MM.1S (cell line): ENCODE results near the gene NFYC.

Experiments
- DNase-seq: peaks from one replicate; pipeline ENCODE4 v3.0.0-alpha.2; 2015
- H2AFZ ChIP-seq: fragments of 300-600 bp; sonication (generic); 2 replicates; pipeline ENCODE4 v1.6.0; 2016; ENCODE audit warnings: antibody characterized with exemption, low read length
- H3F3A ChIP-seq: fragments of 300-600 bp; sonication (generic); 2 replicates; pipeline ENCODE4 v1.6.1; 2016; ENCODE audit warnings: mild to moderate bottlenecking, antibody characterized with exemption, low read length, moderate library complexity, mixed read lengths; ENCODE audit not compliant: insufficient read depth
- H3K27ac ChIP-seq: fragments of 300-600 bp; sonication (generic); 2 replicates; pipeline ENCODE4 v1.5.1; 2016; ENCODE audit warnings: mild to moderate bottlenecking, low read length
- H3K27me3 ChIP-seq: fragments of 300-600 bp; sonication (generic); replicated peaks from 2 replicates; pipeline ENCODE4 v1.6.0; 2016; ENCODE audit warnings: low read length; ENCODE audit not compliant: insufficient read depth
- H3K36me3 ChIP-seq: fragments of 300-600 bp; sonication (generic); replicated peaks from 2 replicates; pipeline ENCODE4 v1.6.1; 2016; ENCODE audit warnings: mild to moderate bottlenecking, low read length, mixed read lengths; ENCODE audit not compliant: insufficient read depth
- H3K4me1 ChIP-seq: fragments of 300-600 bp; sonication (generic); 2 replicates; pipeline ENCODE4 v1.6.1; 2016; ENCODE audit warnings: low read length, mixed read lengths
- H3K4me2 ChIP-seq: fragments of 300-600 bp; sonication (generic); 2 replicates; pipeline ENCODE4 v1.6.0; 2016; ENCODE audit warnings: low read depth, low read length
- H3K4me3 ChIP-seq: fragments of 300-600 bp; sonication (generic); 2 replicates; pipeline ENCODE4 v1.5.1; 2016; ENCODE audit warnings: low read length, mixed read lengths
- H3K79me2 ChIP-seq: fragments of 300-600 bp; sonication (generic); 2 replicates; pipeline ENCODE4 v1.6.1; 2016; ENCODE audit warnings: mixed run types, low read length, mixed read lengths
- H3K9ac ChIP-seq: fragments of 300-600 bp; sonication (generic); 2 replicates; pipeline ENCODE4 v1.6.1; 2016; ENCODE audit warnings: low read length, mixed read lengths
- H3K9me2 ChIP-seq: fragments of 300-600 bp; sonication (generic); replicated peaks from 2 replicates; pipeline ENCODE4 v1.6.1; 2016; ENCODE audit warnings: mild to moderate bottlenecking, low read length, mixed read lengths; ENCODE audit not compliant: insufficient read depth
- H3K9me3 ChIP-seq: fragments of 300-600 bp; sonication (generic); replicated peaks from 2 replicates; pipeline ENCODE4 v1.6.1; 2016; ENCODE audit warnings: mild to moderate bottlenecking, low read length, mixed read lengths; ENCODE audit not compliant: insufficient read depth
- H4K20me1 ChIP-seq: fragments of 300-600 bp; sonication (generic); 2 replicates; pipeline ENCODE4 v1.6.1; 2016; ENCODE audit warnings: mild to moderate bottlenecking, low read length, moderate library complexity, mixed read lengths; ENCODE audit not compliant: insufficient read depth
- CTCF ChIP-seq: fragments of 300-600 bp; sonication (generic); IDR thresholded peaks from 2 replicates; pipeline ENCODE4 v1.5.1; 2016; ENCODE audit warnings: antibody characterized with exemption, low read length, mixed read lengths
- EZH2 ChIP-seq: fragments of 300-600 bp; sonication (generic); optimal IDR thresholded peaks from 2 replicates; pipeline ENCODE3; 2017; ENCODE audit warnings: low read depth, mild to moderate bottlenecking, antibody characterized with exemption, low read length, mixed read lengths
- EZH2phosphoT487 ChIP-seq: fragments of 300-600 bp; sonication (generic); IDR thresholded peaks from 2 replicates; pipeline ENCODE4 v1.6.1; 2018; ENCODE audit warnings: antibody characterized with exemption, low read length

NFYC gene

GRCh38 chr1:40766017-40766416 is 74.5 kb downstream of the NFYC start:
- Histone ChIP-seq H3K27ac (no peak overlapping the region), H2AFZ (no peak overlapping the region), H3K79me2 (peaks cover 8% of the 10 kb centered on the region; the same call in 1 of the 2 replicates), H4K20me1 (peaks cover 12% of the 10 kb centered on the region), H3K27me3 (no peaks in the 10 kb centered on the region), H3F3A (peaks cover 25% of the 10 kb centered on the region), H3K9me2 (no peaks in the 10 kb centered on the region), H3K36me3 (peaks cover 13% of the 10 kb centered on the region), H3K4me2 (no peak overlapping the region), H3K9me3 (no peaks in the 10 kb centered on the region), H3K9ac (no peak overlapping the region), H3K4me1 (peaks cover 43% of the 10 kb centered on the region), H3K4me3 (no peak overlapping the region)
- DNase-seq, result no peak
- TF ChIP-seq EZH2 (no peak), EZH2phosphoT487 (no peak), CTCF (no peak)

- no peaks in the 10 kb centered on the region for H3K9me3 ChIP-seq
- H3K4me3 ChIP-seq, result no peak overlapping the region
- H3K79me2 ChIP-seq, result peaks cover 8% of the 10 kb centered on the region; the same call in 1 of the 2 replicates
- H3K4me2 ChIP-seq, result no peak overlapping the region
- H3K9me2 ChIP-seq, result no peaks in the 10 kb centered on the region
- peaks cover 12% of the 10 kb centered on the region for H4K20me1 ChIP-seq
- no peak overlapping the region for H3K9ac ChIP-seq
- DNase-seq, result no peak
- no peaks in the 10 kb centered on the region for H3K27me3 ChIP-seq
- H3K4me1 ChIP-seq, result peaks cover 38% of the 10 kb centered on the region
- TF ChIP-seq CTCF (no peak), EZH2 (no peak), EZH2phosphoT487 (no peak)
- no peak overlapping the region for H3K27ac ChIP-seq
- H3K36me3 ChIP-seq, result peaks cover 13% of the 10 kb centered on the region
- no peak overlapping the region for H2AFZ ChIP-seq
- H3F3A ChIP-seq, result peaks cover 25% of the 10 kb centered on the region
These were observed 75.1 kb downstream of the NFYC start for GRCh38 chr1:40766560-40766959.

- no peak overlapping the region for H3K9ac ChIP-seq
- TF ChIP-seq CTCF (no peak), EZH2 (no peak), EZH2phosphoT487 (no peak)
- H3K9me2 ChIP-seq, result no peaks in the 10 kb centered on the region
- H3K9me3 ChIP-seq, result no peaks in the 10 kb centered on the region
- H2AFZ ChIP-seq, result no peak overlapping the region
- H3F3A ChIP-seq, result peaks cover 15% of the 10 kb centered on the region
- no peaks in the 10 kb centered on the region for H3K27me3 ChIP-seq
- H3K4me1 ChIP-seq, result peaks cover 23% of the 10 kb centered on the region
- no peak for DNase-seq
- peaks cover 13% of the 10 kb centered on the region for H3K36me3 ChIP-seq
- H3K79me2 ChIP-seq, result peaks cover 8% of the 10 kb centered on the region; the same call in 1 of the 2 replicates
- H3K4me3 ChIP-seq, result no peak overlapping the region
- H3K4me2 ChIP-seq, result no peak overlapping the region
- no peak overlapping the region for H3K27ac ChIP-seq
- peaks cover 12% of the 10 kb centered on the region for H4K20me1 ChIP-seq
These were observed 76.9 kb downstream of the NFYC start for GRCh38 chr1:40768146-40768990.
